Measurements from ENCODE around the gene CENPX.

Gene CENPX

GRCh38 chr17:82038796-82039409 is 16.2 kb upstream of the CENPX start:
- peak; percentile 8 for DNase-seq

GRCh38 chr17:82037889-82038195 is 15.2 kb upstream of the CENPX start:
- no peak for DNase-seq

- peak; percentile 83 for DNase-seq
These were observed 14.6 kb upstream of the CENPX start, which contains the start of gene DCXR for GRCh38 chr17:82037092-82037888. Gene DCXR, minus strand, starts transcription at chr17:82037697. Its CDS starts 15 bp downstream, at chr17:82037682.

GRCh38 chr17:82036634-82037091 is 14.0 kb upstream of the CENPX start:
- DNase-seq = no peak

- no peak for DNase-seq
These were observed 13.4 kb upstream of the CENPX start for GRCh38 chr17:82035956-82036633.

- DNase-seq = peak; percentile 3
These were observed 12.8 kb upstream of the CENPX start for GRCh38 chr17:82035488-82035887.

- DNase-seq = no peak
These were observed 11.8 kb upstream of the CENPX start for GRCh38 chr17:82034371-82035011.

GRCh38 chr17:82033359-82034085 is 10.8 kb upstream of the CENPX start:
- DNase-seq = no peak

GRCh38 chr17:82031885-82032627 is 9.4 kb upstream of the CENPX start:
- no peak for DNase-seq

GRCh38 chr17:82031303-82031884 is 8.7 kb upstream of the CENPX start, which contains the start of gene RAC3:
Gene RAC3, plus strand, starts transcription at chr17:82031678. Its CDS starts 84 bp downstream, at chr17:82031762.
- DNase-seq = no peak

GRCh38 chr17:82030470-82031302 is 8.0 kb upstream of the CENPX start:
- peak; percentile 17 for DNase-seq

GRCh38 chr17:82029990-82030469 is 7.4 kb upstream of the CENPX start:
- no peak for DNase-seq

GRCh38 chr17:82029391-82029790 is 6.7 kb upstream of the CENPX start:
- no peak for DNase-seq

GRCh38 chr17:82028966-82029365 is 6.3 kb upstream of the CENPX start:
- no peak for DNase-seq

GRCh38 chr17:82028246-82028645 is 5.6 kb upstream of the CENPX start:
- DNase-seq = no peak

- no peak for DNase-seq
These were observed 2.9 kb upstream of the CENPX start for GRCh38 chr17:82025401-82026107.

GRCh38 chr17:82024859-82025258 is 2.2 kb upstream of the CENPX start:
- no peak for DNase-seq

- no peak for DNase-seq
These were observed 966 bp upstream of the CENPX start for GRCh38 chr17:82023447-82024241.

GRCh38 chr17:82022981-82023446 is 336 bp upstream of the CENPX start, which contains the start of gene LRRC45:
Gene LRRC45, plus strand, starts transcription at chr17:82023305. Its CDS starts 339 bp downstream, at chr17:82023644.
- DNase-seq = peak; percentile 99

All from kidney glomerular epithelial cell (primary cell).